Esophagus squamous epithelium (tissue), 4 donors: ENCODE measurements around the gene SGK2.

Experiments used
- POLR2A ChIP-seq, 4 donors: fragments of 450-650 bp; IDR thresholded peaks; one replicate each; pipeline ENCODE4 v1.6.1; 2017; ENCODE audit warnings: antibody characterized with exemption in 4 of 4, mild to moderate bottlenecking in 4 of 4, moderate library complexity in 3 of 4
- TF ChIP-seq, protein P1 (sequence below), 6 experiments: fragments of 450-650 bp in 4 of 6; fragments of 200-600 bp in 2 of 6; sonication (generic) in 2 of 6; IDR thresholded peaks; one replicate each; pipeline ENCODE4 v1.5.1; 2016 to 2019; ENCODE audit warnings: antibody characterized with exemption in 6 of 6, mild to moderate bottlenecking in 4 of 6, moderate library complexity in 4 of 6

DNA sequence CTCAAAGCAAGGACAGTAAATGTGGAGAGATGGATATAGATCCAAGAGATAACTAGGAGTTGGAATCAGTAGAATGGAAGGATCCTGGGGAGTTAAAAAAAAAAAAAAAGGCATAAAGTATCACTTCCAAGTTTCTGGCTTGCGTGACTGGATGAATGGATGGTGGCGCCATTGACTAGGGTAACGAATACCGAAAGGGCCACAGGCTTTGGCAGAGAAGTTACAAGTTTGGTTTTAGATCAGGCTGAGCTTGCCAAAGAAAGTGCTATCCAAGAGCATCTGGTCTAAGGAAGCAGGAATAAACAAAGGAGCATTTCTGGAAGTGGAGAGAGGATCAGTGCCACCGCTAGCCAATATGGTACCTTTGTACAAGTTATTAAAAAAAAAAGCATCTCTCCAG lies 33.8 kb upstream of the SGK2 start:
- TF ChIP-seq, protein P1, sequence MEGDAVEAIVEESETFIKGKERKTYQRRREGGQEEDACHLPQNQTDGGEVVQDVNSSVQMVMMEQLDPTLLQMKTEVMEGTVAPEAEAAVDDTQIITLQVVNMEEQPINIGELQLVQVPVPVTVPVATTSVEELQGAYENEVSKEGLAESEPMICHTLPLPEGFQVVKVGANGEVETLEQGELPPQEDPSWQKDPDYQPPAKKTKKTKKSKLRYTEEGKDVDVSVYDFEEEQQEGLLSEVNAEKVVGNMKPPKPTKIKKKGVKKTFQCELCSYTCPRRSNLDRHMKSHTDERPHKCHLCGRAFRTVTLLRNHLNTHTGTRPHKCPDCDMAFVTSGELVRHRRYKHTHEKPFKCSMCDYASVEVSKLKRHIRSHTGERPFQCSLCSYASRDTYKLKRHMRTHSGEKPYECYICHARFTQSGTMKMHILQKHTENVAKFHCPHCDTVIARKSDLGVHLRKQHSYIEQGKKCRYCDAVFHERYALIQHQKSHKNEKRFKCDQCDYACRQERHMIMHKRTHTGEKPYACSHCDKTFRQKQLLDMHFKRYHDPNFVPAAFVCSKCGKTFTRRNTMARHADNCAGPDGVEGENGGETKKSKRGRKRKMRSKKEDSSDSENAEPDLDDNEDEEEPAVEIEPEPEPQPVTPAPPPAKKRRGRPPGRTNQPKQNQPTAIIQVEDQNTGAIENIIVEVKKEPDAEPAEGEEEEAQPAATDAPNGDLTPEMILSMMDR (IDR thresholded peaks at IDR 0.05), result no peak
- no peak for TF ChIP-seq POLR2A (IDR thresholded peaks at IDR 0.05)
